ENCODE data around the gene CACFD1.

The CACFD1 gene

GRCh38 chr9:133518706-133519449, 59.1 kb downstream of the CACFD1 start:
- DNase-seq (ENCODE audit: low spot score), result no peak

- DNase-seq (ENCODE audit: low spot score), result no peak
Observed at GRCh38 chr9:133519693-133520092, 59.9 kb downstream of the CACFD1 start.

GRCh38 chr9:133520121-133520835, 60.5 kb downstream of the CACFD1 start:
- no peak for DNase-seq (ENCODE audit: low spot score)
